ENCODE results near the gene COX4I2.

GRCh38 chr20:31605902-31606803, 31.6 kb upstream of the COX4I2 start:
- no peak for TF ChIP-seq CTCF (IDR thresholded peaks at IDR 0.05)
- no peak for TF ChIP-seq EZH2 (IDR thresholded peaks at IDR 0.05; ENCODE audit: borderline replicate concordance, insufficient read depth, low read depth, low read length, poor library complexity, severe bottlenecking)
